ENCODE data around the gene COL18A1.

Gene COL18A1

DNA sequence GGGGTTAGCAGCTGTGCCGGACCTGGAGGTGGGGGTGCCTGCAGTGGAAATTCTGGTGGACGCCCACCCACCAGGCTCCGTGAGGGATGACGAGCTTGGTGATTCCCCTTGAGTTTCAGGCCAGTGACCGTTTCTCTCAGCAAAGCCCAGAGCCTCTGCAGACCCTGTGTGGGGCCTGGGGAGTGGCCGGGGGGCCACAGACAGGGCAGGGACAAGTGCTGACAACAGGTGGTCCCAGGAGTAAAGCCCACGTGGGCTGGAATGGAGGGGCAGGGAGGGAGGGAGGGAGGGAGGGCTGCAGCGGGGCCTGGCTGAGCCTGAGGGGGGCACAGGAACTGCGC is 52.8 kb downstream of the COL18A1 start:
- TF ChIP-seq NFRKB (IDR thresholded peaks at IDR 0.05) (no peak), FOXM1 (IDR thresholded peaks at IDR 0.05; ENCODE audit: borderline replicate concordance) (no peak), TARDBP (IDR thresholded peaks at IDR 0.05) (no peak), FOXK2 (IDR thresholded peaks at IDR 0.05) (no peak), FOXA1 (IDR thresholded peaks at IDR 0.05) (no peak), ELF4 (IDR thresholded peaks at IDR 0.05) (no peak), PKNOX1 (IDR thresholded peaks at IDR 0.05) (no peak)
- DNase-seq (ENCODE audit: extremely low spot score) = no peak
- CTCF ChIA-PET = no interaction called here
- POLR2A ChIA-PET = no interaction called here

DNA sequence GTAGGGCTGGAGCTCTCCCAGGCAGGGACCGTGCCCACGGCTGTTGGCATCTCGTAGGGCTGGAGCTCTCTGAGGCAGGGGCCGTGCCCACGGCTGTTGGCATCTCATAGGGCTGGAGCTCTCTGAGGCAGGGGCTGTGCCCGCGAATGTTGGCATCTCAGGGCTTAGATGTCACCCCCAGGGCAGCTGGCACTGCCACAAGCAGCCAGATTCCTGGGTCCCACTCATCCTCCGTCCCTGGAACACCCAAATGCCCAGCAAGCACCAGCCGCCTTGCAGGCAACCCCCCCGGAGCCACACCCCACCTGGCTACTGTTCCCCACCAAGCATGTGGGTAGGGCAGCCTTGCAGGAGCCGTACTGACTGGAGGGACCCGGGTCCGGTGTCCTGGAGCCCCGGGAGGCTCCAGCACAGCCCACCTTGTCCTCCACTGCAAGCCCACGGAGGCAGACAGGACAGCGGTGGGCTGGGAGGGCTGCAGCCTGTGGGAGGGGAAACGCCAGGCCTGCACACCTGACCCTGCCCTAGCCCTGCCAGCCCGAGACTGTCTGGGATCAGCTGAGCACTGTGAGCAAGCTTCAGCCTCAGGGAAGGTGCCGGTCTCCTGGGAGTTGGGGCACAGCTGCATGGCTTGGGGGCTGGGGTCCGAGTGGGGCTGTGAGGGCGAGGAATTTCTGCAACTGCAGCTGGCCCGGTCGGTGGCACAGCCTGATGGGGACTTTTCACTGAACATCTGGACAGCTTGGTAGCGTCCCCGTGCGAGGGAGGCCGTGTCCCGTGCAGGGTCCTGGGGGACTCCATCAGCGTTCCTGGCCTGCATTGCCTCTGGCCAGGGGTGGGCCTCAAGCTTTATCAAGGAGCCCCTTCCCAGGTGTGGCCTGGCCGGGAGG is 53.6 kb downstream of the COL18A1 start:
- ChIA-PET POLR2A (no interaction called here), CTCF (no interaction called here)
- DNase-seq (ENCODE audit: extremely low spot score) = no peak
- TF ChIP-seq SP1 (IDR thresholded peaks at IDR 0.05) (no peak), NFRKB (IDR thresholded peaks at IDR 0.05) (no peak), ZNF384 (IDR thresholded peaks at IDR 0.05) (no peak), TARDBP (IDR thresholded peaks at IDR 0.05) (no peak), ARNT (IDR thresholded peaks at IDR 0.05) (no peak), L3MBTL2 (conservative IDR thresholded peaks at IDR 0.05) (no peak)

- ChIA-PET CTCF (no interaction called here), POLR2A (no interaction called here)
- no peak for DNase-seq (ENCODE audit: extremely low spot score)
- no peak for TF ChIP-seq FOXM1 (IDR thresholded peaks at IDR 0.05; ENCODE audit: borderline replicate concordance)
- no peak for TF ChIP-seq CTBP1 (IDR thresholded peaks at IDR 0.05; ENCODE audit: borderline replicate concordance)
- TF ChIP-seq LEF1 (IDR thresholded peaks at IDR 0.05; ENCODE audit: borderline replicate concordance) = no peak
- no peak for TF ChIP-seq ARNT (IDR thresholded peaks at IDR 0.05)
- no peak for TF ChIP-seq NFRKB (IDR thresholded peaks at IDR 0.05)
- TF ChIP-seq BHLHE40 (IDR thresholded peaks at IDR 0.05; ENCODE audit: borderline replicate concordance) = no peak
- no peak for TF ChIP-seq HDGF (IDR thresholded peaks at IDR 0.05; ENCODE audit: borderline replicate concordance)
- TF ChIP-seq ELF4 (IDR thresholded peaks at IDR 0.05) = no peak
- no peak for TF ChIP-seq FOXA1 (IDR thresholded peaks at IDR 0.05)
- TF ChIP-seq PKNOX1 (IDR thresholded peaks at IDR 0.05) = no peak
- no peak for TF ChIP-seq FOXK2 (IDR thresholded peaks at IDR 0.05)
- no peak for TF ChIP-seq TARDBP (IDR thresholded peaks at IDR 0.05)
- no peak for TF ChIP-seq SP1 (IDR thresholded peaks at IDR 0.05)
- no peak for TF ChIP-seq L3MBTL2 (conservative IDR thresholded peaks at IDR 0.05)
- TF ChIP-seq ZNF384 (IDR thresholded peaks at IDR 0.05) = no peak
These were observed 54.4 kb downstream of the COL18A1 start for GRCh38 chr21:45459171-45460010.

DNA sequence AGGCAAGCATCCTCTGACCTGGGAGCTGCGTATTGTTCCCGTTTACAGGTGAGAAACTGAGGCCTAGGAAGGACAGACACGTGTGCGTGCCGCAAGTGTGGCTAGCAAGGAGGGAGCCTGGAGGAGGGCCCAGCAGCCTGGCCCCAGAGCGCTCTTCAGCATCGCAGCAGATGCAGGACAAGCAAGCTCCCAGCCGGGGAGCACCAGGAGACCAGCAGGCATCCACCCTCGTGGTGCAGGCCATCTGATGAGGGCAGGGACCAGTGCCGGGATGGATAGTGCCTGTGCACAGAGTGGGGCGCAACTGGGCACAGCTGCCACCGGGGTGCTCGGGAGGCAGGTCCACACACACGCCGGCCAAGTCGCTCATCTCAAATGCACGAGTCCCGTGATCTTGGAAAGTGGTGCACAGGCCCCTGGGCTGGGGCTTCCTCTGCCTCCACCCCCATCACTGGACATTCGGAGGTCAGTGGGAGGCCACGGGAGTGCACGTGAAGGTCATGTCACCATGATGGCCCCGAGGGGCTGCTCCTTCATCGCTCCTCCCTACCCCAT is 55.1 kb downstream of the COL18A1 start:
- POLR2A ChIA-PET = no interaction called here
- no peak for DNase-seq (ENCODE audit: extremely low spot score)
- TF ChIP-seq CTBP1 (IDR thresholded peaks at IDR 0.05; ENCODE audit: borderline replicate concordance) (no peak), SP1 (IDR thresholded peaks at IDR 0.05) (no peak), ARNT (IDR thresholded peaks at IDR 0.05) (no peak), LEF1 (IDR thresholded peaks at IDR 0.05; ENCODE audit: borderline replicate concordance) (no peak), PKNOX1 (IDR thresholded peaks at IDR 0.05) (no peak), BHLHE40 (IDR thresholded peaks at IDR 0.05; ENCODE audit: borderline replicate concordance) (no peak)
- CTCF ChIA-PET = no interaction called here

DNA sequence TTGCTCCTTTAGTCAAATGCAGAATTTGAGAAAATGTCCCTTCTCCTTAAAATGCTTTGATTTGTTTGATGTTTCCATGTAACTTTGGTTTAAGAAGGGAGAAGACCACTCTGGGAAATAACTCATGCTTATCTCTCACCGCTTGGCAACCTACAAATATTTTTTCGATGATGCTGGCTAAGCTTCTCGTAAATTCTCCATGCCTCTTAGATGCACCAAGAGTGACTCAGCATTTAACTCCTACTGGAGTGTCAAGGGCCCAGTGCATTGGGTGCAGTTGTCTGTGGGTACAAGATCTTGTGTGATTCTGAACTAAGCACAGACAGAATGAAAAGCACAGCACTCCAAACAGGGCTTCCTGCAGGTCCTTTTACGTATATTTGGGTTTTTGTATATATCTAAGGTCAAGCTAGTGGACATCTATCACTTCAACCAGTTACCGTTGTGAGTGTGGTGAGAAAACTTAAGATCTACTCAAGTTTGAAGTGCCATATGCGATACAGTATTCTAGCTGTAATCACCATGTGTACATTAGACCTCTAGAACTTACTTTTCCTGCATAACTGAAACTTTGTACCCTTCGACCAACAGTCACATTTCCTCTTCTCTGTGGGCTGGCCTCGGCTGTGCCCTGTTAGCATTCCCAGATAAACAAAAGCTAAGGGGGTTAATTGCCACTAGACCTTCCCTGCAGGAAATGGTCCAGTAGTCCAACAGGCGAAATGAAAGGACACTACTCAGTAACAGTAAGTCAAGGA is 55.8 kb downstream of the COL18A1 start:
- TF ChIP-seq NFRKB (IDR thresholded peaks at IDR 0.05) = no peak
- TF ChIP-seq ZNF384 (IDR thresholded peaks at IDR 0.05) = no peak
- TF ChIP-seq ARNT (IDR thresholded peaks at IDR 0.05) = no peak
- no peak for TF ChIP-seq FOXM1 (IDR thresholded peaks at IDR 0.05; ENCODE audit: borderline replicate concordance)
- no peak for TF ChIP-seq L3MBTL2 (conservative IDR thresholded peaks at IDR 0.05)
- no peak for TF ChIP-seq PKNOX1 (IDR thresholded peaks at IDR 0.05)
- no peak for TF ChIP-seq FOXK2 (IDR thresholded peaks at IDR 0.05)
- no peak for TF ChIP-seq CTBP1 (IDR thresholded peaks at IDR 0.05; ENCODE audit: borderline replicate concordance)
- TF ChIP-seq LEF1 (IDR thresholded peaks at IDR 0.05; ENCODE audit: borderline replicate concordance) = no peak
- no peak for TF ChIP-seq TARDBP (IDR thresholded peaks at IDR 0.05)
- TF ChIP-seq SUZ12 (IDR thresholded peaks at IDR 0.05) = no peak
- TF ChIP-seq BHLHE40 (IDR thresholded peaks at IDR 0.05; ENCODE audit: borderline replicate concordance) = no peak
- no peak for TF ChIP-seq FOXA1 (IDR thresholded peaks at IDR 0.05)
- no peak for TF ChIP-seq HDGF (IDR thresholded peaks at IDR 0.05; ENCODE audit: borderline replicate concordance)
- TF ChIP-seq SP1 (IDR thresholded peaks at IDR 0.05) = no peak
- TF ChIP-seq ELF4 (IDR thresholded peaks at IDR 0.05) = no peak
- DNase-seq (ENCODE audit: extremely low spot score) = no peak
- CTCF ChIA-PET = no interaction called here
- POLR2A ChIA-PET = no interaction called here

Data from HEK293T (cell line).